ENCODE data around the gene GOT2.
A peak's percentile ranks its signal among the peaks of the same experiment; 100 is the strongest.

GOT2 gene

GRCh38 chr16:58733671-58734458, at the start of gene GOT2 (continued):
- TF ChIP-seq ZBTB8A (tag by site-specific recombination; IDR thresholded peaks at IDR 0.05) (peak; percentile 36; the same call in 1 of the 2 replicates), ZNF239 (tag by site-specific recombination; IDR thresholded peaks at IDR 0.05) (no peak), ZNF223 (tag by site-specific recombination; IDR thresholded peaks at IDR 0.05) (no peak), ZNF777 (tag by site-specific recombination; IDR thresholded peaks at IDR 0.05; ENCODE audit: borderline replicate concordance) (no peak; the same call in 1 of the 2 replicates), FEZF1 (tag by site-specific recombination; IDR thresholded peaks at IDR 0.05) (no peak; the same call in 1 of the 2 replicates), ZNF521 (tag by site-specific recombination; IDR thresholded peaks at IDR 0.05) (no peak), TSHZ1 (tag by site-specific recombination; IDR thresholded peaks at IDR 0.05; ENCODE audit: borderline replicate concordance) (no peak), ZNF155 (tag by site-specific recombination; IDR thresholded peaks at IDR 0.05) (no peak), HOXC10 (CRISPR knock-in tag; IDR thresholded peaks at IDR 0.05) (no peak), ZNF23 (tag by site-specific recombination; IDR thresholded peaks at IDR 0.05; ENCODE audit: borderline replicate concordance) (no peak), BCL11B (tag by site-specific recombination; IDR thresholded peaks at IDR 0.05; ENCODE audit: low read depth) (no peak), TRIM28 (IDR thresholded peaks at IDR 0.05; ENCODE audit: borderline replicate concordance, low read length) (peak; percentile 32; the same call in 1 of the 2 replicates), OSR2 (tag by site-specific recombination; IDR thresholded peaks at IDR 0.05) (no peak), ZFHX2 (tag by site-specific recombination; conservative IDR thresholded peaks at IDR 0.05) (peak; percentile 65), ZNF747 (tag by site-specific recombination; IDR thresholded peaks at IDR 0.05) (no peak), ZNF830 (tag by site-specific recombination; IDR thresholded peaks at IDR 0.05; ENCODE audit: low read depth) (no peak), ZBTB48 (tag by site-specific recombination; IDR thresholded peaks at IDR 0.05) (peak; percentile 94), PATZ1 (tag by site-specific recombination; IDR thresholded peaks at IDR 0.05) (0 out of 2 replicates have a peak, but pooled peaks have one; percentile 57), ZNF18 (tag by site-specific recombination; IDR thresholded peaks at IDR 0.05) (no peak), SETDB1 (IDR thresholded peaks at IDR 0.05; ENCODE audit: insufficient read length, low read length) (no peak), ZNF449 (tag by site-specific recombination; IDR thresholded peaks at IDR 0.05) (peak; percentile 82), REPIN1 (tag by site-specific recombination; IDR thresholded peaks at IDR 0.05; ENCODE audit: low read depth) (no peak), ZNF26 (tag by site-specific recombination; IDR thresholded peaks at IDR 0.05) (no peak), GLIS1 (tag by site-specific recombination; IDR thresholded peaks at IDR 0.05) (peak; percentile 73), ZNF302 (tag by site-specific recombination; IDR thresholded peaks at IDR 0.05; ENCODE audit: low read depth) (no peak), KLF1 (tag by site-specific recombination; IDR thresholded peaks at IDR 0.05) (peak; percentile 24; the same call in 1 of the 2 replicates), ZNF311 (tag by site-specific recombination; IDR thresholded peaks at IDR 0.05; ENCODE audit: borderline replicate concordance) (no peak), ZBTB1 (tag by site-specific recombination; IDR thresholded peaks at IDR 0.05) (no peak), SCRT2 (tag by site-specific recombination; IDR thresholded peaks at IDR 0.05) (no peak)
